ENCODE measurements around the gene DMRTA2.

- TF ChIP-seq CTCF (conservative IDR thresholded peaks at IDR 0.05; ENCODE audit: low read length) = no peak
- TF ChIP-seq EZH2phosphoT487 (IDR thresholded peaks at IDR 0.05; ENCODE audit: borderline replicate concordance, low read depth, low read length) = no peak
These were observed 1.7 kb upstream of the DMRTA2 start for GRCh38 chr1:50424884-50425375.

Data from OCI-LY7 (cell line).